Measurements from ENCODE around the gene TDRD15.

TDRD15 gene

GRCh38 chr2:21103274-21103891, 20.4 kb upstream of the TDRD15 start:
- Histone ChIP-seq H3K27ac (no peak overlapping the region), H3K4me3 (no peak overlapping the region)
- DNase-seq (ENCODE audit: low spot score): no peak
- TF ChIP-seq, protein P1, sequence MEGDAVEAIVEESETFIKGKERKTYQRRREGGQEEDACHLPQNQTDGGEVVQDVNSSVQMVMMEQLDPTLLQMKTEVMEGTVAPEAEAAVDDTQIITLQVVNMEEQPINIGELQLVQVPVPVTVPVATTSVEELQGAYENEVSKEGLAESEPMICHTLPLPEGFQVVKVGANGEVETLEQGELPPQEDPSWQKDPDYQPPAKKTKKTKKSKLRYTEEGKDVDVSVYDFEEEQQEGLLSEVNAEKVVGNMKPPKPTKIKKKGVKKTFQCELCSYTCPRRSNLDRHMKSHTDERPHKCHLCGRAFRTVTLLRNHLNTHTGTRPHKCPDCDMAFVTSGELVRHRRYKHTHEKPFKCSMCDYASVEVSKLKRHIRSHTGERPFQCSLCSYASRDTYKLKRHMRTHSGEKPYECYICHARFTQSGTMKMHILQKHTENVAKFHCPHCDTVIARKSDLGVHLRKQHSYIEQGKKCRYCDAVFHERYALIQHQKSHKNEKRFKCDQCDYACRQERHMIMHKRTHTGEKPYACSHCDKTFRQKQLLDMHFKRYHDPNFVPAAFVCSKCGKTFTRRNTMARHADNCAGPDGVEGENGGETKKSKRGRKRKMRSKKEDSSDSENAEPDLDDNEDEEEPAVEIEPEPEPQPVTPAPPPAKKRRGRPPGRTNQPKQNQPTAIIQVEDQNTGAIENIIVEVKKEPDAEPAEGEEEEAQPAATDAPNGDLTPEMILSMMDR (IDR thresholded peaks at IDR 0.05): no peak

DNA sequence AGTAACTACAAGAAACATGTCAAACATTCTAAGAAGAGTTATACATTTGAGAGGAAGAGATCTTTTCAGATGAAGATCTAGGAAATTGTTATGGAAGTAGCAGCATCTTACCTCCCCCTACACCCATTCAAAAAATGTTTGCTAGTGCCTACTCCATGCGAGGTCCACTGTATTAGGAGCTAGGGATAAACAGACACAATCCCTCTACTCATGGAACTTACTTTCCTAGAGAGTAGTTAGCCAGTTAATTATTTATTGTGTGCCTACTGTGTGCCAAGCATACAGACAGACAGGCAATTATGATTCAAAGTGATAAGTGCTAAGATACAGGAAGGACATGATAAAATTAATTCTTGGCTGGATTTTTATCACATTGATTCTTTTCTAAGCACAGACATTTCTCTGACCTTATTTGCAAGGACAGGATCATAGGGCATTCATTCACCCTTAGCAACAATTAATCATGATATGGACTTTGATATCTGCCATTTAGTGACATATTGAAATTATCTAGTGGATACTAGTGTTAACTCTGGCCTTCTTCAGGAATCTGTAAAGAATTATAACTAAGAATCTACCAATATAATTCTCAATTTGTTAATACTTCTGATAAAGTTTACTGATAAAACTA, 19.6 kb upstream of the TDRD15 start:
- Histone ChIP-seq H3K4me3 (no peak overlapping the region), H3K27ac (no peak overlapping the region)
- DNase-seq (ENCODE audit: low spot score): no peak
- TF ChIP-seq, protein P1 (IDR thresholded peaks at IDR 0.05): no peak

GRCh38 chr2:21111012-21111411, 12.8 kb upstream of the TDRD15 start:
- no peak for DNase-seq (ENCODE audit: low spot score)
- H3K27ac ChIP-seq: no peak overlapping the region
- H3K4me3 ChIP-seq: no peak overlapping the region
- TF ChIP-seq, protein P1 (IDR thresholded peaks at IDR 0.05): no peak

GRCh38 chr2:21117688-21118087, 6.1 kb upstream of the TDRD15 start:
- H3K27ac ChIP-seq: no peak overlapping the region
- TF ChIP-seq, protein P1 (IDR thresholded peaks at IDR 0.05): no peak
- H3K4me3 ChIP-seq: no peak overlapping the region
- no peak for DNase-seq (ENCODE audit: low spot score)

DNA sequence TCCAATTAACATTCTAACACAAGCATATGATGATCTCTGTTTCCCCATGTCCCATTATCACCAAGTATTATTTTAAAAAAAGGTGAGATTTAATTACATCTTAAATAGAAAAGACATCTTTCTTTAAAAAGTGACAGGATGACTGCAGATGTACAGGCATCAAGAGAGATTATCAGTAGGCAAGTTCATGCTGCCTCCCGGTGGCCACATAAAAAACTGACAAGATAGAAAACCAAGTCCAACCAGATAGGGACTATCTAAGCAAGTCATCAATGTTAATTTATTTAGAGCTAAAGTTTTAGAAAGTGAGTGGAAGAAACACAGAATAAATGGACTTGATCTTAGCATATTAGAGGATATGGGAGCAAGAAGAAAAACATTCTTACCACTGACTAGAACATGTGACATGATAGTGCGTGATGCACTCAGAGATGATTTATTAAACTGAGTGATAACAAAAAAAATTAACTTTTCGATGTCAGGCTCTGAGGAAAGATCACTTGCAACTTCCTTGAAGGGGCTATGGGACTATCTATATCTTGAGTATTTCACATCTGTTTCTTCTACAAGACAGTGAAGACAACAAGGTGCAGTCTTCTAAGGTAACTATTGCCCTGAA, 5.4 kb upstream of the TDRD15 start:
- no peak for DNase-seq (ENCODE audit: low spot score)
- no peak overlapping the region for H3K4me3 ChIP-seq
- no peak overlapping the region for H3K27ac ChIP-seq
- TF ChIP-seq, protein P1 (IDR thresholded peaks at IDR 0.05): peak; percentile 26

GRCh38 chr2:21131861-21132260, 8.1 kb downstream of the TDRD15 start:
- H3K4me3 ChIP-seq: no peak overlapping the region
- no peak overlapping the region for H3K27ac ChIP-seq
- TF ChIP-seq, protein P1 (IDR thresholded peaks at IDR 0.05): no peak
- DNase-seq (ENCODE audit: low spot score): no peak

- Histone ChIP-seq H3K27ac (no peak overlapping the region), H3K4me3 (no peak overlapping the region)
- no peak for DNase-seq (ENCODE audit: low spot score)
- TF ChIP-seq, protein P1 (IDR thresholded peaks at IDR 0.05): no peak
Measured at GRCh38 chr2:21135585-21135984, 11.8 kb downstream of the TDRD15 start.

Data from coronary artery (tissue), 2 donors.